ENCODE results near the gene MAPRE3. TPM values are rescaled to one million over a fixed set of nuclear protein-coding genes. Genes with fewer than 3 reads are reported as not detected.
A peak's percentile ranks its signal among the peaks of the same experiment; 100 is the strongest.

Gene MAPRE3
- total RNA-seq, 1 experiment from 2014 or later: 0.42 TPM

DNA sequence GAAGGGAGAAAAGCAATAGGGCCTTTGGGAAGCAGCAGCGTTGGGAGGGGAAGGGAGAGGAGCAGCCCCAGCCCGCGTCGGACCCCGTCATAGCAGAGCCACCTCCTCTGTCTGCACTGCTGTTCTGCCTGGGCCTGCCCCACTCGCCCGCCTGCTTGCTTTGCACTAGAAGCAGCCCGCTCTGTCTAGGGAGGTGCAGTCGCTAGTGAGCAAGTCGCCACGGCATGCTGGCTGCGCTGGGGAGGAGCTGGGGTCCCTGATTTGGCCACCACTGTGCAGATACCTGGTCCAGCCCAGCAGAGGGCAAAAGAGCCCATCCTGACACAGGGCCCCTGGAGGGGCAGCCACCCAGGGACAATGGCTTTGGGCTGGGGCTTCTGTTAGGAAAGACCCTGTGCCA is 54.4 kb downstream of the MAPRE3 start:
- Histone ChIP-seq H3K4me3 (ENCODE audit: insufficient read depth, low read depth, low read length) (no peak overlapping the region), H3K27me3 (ENCODE audit: control insufficient read depth, insufficient read depth, low read length) (no peaks in the 10 kb centered on the region), H3K36me3 (replicated peaks; ENCODE audit: control insufficient read depth, insufficient read depth, low read length) (no peaks in the 10 kb centered on the region)
- peak; percentile 81 for DNase-seq

DNA sequence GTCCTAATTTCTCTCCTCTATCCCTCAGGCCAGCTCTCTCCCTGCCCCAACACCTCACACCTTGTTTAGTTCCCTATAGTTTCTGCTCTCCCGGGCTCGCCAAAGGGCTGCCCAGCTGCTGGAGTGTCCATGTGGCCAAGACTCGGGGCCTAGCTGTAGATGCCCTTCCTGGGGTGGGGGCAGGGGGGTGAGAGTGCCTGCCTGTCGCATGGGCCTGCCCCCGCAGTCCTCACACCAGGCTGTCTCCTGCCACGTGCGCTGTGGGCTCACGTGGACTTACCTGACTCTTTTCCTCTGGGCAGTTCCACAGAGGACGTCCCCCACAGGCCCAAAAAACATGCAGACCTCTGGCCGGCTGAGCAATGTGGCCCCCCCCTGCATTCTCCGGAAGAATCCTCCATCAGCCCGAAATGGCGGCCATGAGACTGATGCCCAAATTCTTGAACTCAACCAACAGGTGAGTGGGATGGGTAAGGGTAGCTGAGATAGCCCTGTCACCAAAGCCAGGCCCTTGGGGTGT is 54.9 kb downstream of the MAPRE3 start:
- no peaks in the 10 kb centered on the region; the same call in 1 of the 2 replicates for H3K36me3 ChIP-seq (replicated peaks; ENCODE audit: control insufficient read depth, insufficient read depth, low read length)
- no peak for DNase-seq
- H3K27me3 ChIP-seq (ENCODE audit: control insufficient read depth, insufficient read depth, low read length): no peaks in the 10 kb centered on the region
- H3K4me3 ChIP-seq (ENCODE audit: insufficient read depth, low read depth, low read length): no peak overlapping the region

DNA sequence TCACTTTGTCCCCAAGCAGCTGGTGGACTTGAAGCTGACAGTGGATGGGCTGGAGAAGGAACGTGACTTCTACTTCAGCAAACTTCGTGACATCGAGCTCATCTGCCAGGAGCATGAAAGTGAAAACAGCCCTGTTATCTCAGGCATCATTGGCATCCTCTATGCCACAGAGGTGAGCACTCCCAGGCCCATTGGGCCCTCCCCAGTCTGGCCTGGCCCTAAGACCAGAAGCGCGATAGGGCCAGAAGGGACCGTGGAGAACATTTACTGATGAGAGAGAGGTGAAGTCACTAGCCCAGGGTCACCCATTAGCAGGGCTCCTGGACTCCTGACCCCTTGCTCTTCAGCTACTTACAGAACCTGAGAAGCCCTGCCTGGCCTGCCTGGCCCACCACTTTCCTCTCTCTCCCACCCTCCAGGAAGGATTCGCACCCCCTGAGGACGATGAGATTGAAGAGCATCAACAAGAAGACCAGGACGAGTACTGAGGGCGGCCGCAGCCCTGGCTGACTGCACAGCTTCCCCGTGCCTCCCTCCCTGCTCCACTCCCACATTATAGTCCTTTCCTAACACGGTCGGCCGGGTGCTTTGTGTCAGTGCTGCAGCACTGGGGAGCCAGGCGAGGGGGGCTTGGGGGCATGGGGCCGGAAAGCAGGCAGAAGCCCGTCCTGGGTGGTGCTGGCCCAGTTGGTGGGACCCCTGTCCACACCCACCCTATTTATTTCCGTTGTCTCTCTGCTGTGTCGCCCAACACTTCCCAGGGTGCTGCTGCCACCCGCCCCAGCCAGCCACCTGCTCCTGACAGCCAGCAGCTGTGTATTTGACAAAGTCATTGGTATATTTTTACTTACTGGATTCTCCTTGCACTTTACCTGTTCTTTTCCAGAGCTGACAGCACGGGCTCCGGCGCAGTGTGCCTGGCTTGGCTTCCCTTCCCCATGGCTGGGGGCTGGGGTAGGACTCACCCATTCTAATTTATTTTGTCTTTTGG is 55.7 kb downstream of the MAPRE3 start:
- DNase-seq: no peak
- H3K36me3 ChIP-seq (replicated peaks; ENCODE audit: control insufficient read depth, insufficient read depth, low read length): no peaks in the 10 kb centered on the region; the same call in 1 of the 2 replicates
- no peak overlapping the region for H3K4me3 ChIP-seq (ENCODE audit: insufficient read depth, low read depth, low read length)
- no peaks in the 10 kb centered on the region for H3K27me3 ChIP-seq (ENCODE audit: control insufficient read depth, insufficient read depth, low read length)

DNA sequence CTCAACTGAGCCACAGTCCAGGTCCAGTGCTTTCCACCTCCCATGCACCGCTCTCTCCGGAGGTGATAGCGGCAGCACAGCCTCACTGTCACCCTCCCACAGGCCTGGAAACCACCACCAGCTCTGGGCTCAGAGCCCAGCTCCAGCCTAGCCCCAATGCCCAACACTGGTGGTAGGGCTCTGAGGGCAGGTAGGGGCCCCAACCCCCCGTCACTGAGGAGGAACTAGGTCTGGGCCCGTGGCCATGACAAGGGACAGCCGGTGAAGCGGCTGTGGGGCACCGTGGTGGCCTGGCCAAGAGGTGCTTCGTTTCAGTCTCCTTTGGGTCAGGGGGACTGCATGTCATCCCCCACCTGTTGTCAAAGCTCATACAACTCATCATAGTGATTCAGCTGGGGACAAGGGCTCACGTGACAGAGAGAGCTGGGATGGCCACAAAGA is 56.8 kb downstream of the MAPRE3 start:
- no peaks in the 10 kb centered on the region for H3K27me3 ChIP-seq (ENCODE audit: control insufficient read depth, insufficient read depth, low read length)
- no peak for DNase-seq
- H3K36me3 ChIP-seq (replicated peaks; ENCODE audit: control insufficient read depth, insufficient read depth, low read length): no peaks in the 10 kb centered on the region; the same call in 1 of the 2 replicates
- H3K4me3 ChIP-seq (ENCODE audit: insufficient read depth, low read depth, low read length): no peak overlapping the region

DNA sequence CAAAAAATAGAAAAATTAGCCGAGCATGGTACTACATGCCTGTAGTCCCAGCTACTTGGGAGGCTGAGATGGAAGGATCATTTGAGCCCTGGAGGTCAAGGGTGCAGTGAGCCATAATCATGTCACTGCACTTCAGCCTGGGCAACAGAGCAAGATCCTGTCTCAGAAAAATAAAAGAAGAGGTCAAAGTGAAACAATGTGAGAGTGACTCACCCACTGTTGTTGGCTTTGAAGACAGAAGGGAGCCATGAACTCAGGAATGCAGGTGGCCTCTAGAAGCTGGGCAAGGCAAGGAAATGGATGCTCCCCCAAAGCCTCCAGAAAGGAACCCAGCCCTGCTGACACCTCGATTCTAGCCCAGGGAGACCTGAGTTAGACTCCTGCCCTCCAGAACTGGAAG is 58.6 kb downstream of the MAPRE3 start:
- H3K36me3 ChIP-seq (replicated peaks; ENCODE audit: control insufficient read depth, insufficient read depth, low read length): no peaks in the 10 kb centered on the region; the same call in 1 of the 2 replicates
- H3K4me3 ChIP-seq (ENCODE audit: insufficient read depth, low read depth, low read length): no peak overlapping the region
- no peaks in the 10 kb centered on the region for H3K27me3 ChIP-seq (ENCODE audit: control insufficient read depth, insufficient read depth, low read length)
- no peak for DNase-seq

DNA sequence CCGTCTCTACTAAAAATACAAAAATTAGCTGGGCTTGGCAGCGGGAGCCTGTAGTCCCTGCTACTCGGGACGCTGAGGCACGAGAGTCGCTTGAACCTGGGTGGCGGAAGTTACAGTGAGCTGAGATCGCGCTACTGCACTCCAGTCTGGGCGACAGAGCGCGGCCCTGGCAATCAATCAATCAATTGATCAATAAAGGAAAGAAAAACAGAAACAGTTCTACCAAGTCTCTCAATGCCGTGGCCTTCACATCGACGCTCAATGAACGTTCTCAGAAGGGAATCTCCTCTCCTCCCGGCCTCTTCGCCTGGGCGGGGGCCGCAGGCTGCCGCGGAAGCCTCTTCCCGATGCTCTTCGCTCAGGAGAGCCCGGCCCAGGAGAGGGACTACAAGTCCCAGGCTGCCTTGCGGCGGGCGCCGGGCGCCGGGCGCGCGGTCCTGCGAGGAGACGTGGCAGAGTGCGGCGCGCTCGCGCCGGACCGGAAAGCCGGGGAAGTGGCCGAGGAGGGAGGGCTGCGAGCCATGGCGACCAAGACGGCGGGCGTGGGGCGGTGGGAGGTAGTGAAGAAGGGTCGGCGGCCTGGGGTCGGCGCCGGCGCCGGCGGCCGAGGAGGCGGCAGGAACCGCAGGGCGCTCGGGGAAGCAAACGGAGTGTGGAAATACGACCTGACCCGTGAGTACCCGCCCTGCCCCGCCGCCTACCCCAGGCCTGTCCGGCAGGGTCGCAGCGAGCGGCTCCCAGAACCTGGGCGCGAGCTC is 62.2 kb downstream of the MAPRE3 start, which contains the start of gene TMEM214:
TSS of gene TMEM214 (plus strand) at position 471 of the 758 bp plus-strand sequence. CDS start at position 522, 51 bp downstream.
- Histone ChIP-seq H3K27me3 (ENCODE audit: control insufficient read depth, insufficient read depth, low read length) (no peaks in the 10 kb centered on the region), H3K4me3 (ENCODE audit: insufficient read depth, low read depth, low read length) (peak within 1 kb of the TSS; percentile 96), H3K36me3 (replicated peaks; ENCODE audit: control insufficient read depth, insufficient read depth, low read length) (peaks cover 27% of the 10 kb centered on the region)
- DNase-seq: peak; percentile 97

DNA sequence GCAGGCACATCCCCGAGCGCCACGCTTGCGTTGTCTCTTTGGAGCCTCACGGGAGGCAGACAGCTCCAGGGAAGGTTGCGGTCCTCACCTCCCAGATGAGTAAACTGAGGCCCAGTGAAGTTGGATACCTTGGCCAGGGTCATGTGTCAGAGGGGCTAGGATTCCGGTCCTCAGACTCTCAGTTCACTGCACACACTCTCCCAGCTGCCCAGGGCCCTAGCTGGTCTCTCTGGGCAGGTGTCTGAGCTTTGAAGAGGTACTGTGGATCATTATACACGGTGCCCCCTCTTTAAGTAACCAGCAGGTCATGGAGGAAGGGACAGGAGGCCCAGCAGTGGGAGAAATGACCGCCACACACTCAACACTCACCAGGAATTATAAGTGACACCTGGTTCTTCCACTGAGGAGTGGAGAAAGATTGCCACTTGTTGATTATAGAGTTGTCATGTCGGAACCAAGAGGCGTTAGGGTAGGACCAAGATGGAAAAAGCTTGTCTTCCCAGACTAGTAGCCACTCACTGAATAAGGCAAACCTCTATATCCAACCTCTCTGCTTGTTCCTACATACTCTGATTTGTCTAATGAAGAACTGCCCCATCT is 62.9 kb downstream of the MAPRE3 start:
- DNase-seq: no peak
- H3K36me3 ChIP-seq (replicated peaks; ENCODE audit: control insufficient read depth, insufficient read depth, low read length): peaks cover 33% of the 10 kb centered on the region
- H3K27me3 ChIP-seq (ENCODE audit: control insufficient read depth, insufficient read depth, low read length): no peaks in the 10 kb centered on the region
- H3K4me3 ChIP-seq (ENCODE audit: insufficient read depth, low read depth, low read length): peak overlapping the region; percentile 96

DNA sequence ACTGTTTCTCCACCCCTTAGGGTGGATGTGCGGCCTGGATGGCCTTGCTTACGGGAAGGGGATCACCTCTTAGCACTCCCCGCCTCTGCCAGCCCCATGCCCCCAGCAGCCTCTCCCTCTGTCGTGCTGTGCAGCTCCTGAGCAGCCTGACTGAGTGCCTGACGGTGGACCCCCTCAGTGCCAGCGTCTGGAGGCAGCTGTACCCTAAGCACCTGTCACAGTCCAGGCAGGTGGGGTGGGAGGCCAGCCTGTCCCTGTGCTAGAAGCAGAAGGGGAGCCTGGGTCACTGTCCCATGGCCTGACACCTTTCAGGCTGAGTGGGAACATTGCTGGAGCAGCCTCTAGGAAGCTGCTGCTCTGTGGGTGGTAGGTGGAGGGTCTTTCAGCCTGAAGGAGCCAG is 67.6 kb downstream of the MAPRE3 start:
- no peak for DNase-seq
- Histone ChIP-seq H3K4me3 (ENCODE audit: insufficient read depth, low read depth, low read length) (no peak overlapping the region), H3K27me3 (ENCODE audit: control insufficient read depth, insufficient read depth, low read length) (no peaks in the 10 kb centered on the region), H3K36me3 (replicated peaks; ENCODE audit: control insufficient read depth, insufficient read depth, low read length) (peaks cover 62% of the 10 kb centered on the region)

DNA sequence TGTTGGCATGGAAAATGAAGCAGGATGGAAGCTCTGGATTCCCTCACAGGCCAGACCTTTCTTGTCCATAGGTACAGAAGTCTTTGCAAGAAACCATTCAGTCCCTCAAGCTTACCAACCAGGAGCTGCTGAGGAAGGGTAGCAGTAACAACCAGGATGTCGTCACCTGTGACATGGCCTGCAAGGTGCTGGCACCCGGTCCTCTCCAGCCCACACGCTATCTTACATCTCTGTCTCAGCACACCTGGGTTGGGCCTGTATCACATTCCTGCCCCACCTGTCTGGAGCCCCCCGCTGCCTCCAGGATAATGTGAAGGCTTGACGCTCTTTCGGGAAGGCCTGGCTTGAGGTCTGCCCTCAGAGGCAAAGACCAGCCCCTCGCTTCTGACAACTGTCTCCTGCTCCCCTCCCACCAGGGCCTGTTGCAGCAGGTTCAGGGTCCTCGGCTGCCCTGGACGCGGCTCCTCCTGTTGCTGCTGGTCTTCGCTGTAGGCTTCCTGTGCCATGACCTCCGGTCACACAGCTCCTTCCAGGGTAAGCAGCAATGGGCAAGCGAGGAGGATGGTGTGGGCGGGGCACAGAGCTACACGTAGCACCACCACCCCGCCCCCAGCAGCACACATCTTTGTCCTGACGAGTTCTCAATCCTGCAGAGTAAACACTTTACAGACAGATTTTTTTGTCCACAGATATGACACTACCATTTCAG is 68.3 kb downstream of the MAPRE3 start:
- Histone ChIP-seq H3K36me3 (replicated peaks; ENCODE audit: control insufficient read depth, insufficient read depth, low read length) (peaks cover 62% of the 10 kb centered on the region), H3K4me3 (ENCODE audit: insufficient read depth, low read depth, low read length) (no peak overlapping the region), H3K27me3 (ENCODE audit: control insufficient read depth, insufficient read depth, low read length) (no peaks in the 10 kb centered on the region)
- no peak for DNase-seq

DNA sequence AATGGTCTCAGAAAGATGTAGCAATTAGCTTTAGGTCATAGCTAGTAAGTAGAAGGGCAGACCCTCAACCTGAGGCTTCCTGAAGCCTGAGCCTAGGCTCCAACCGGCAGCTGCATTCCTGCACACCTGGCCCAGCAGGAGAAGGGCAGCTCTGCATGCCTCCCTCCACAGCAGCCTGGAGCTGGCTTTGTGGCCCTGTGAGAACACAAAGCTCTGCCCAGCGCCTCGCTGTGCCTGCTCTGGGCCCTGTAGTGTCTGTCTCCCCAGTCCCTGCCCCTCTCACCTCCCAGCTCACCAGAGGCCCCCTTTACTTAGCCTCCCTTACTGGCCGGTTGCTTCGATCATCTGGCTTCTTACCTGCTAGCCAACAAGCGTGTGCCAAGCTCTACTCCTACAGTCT is 69.0 kb downstream of the MAPRE3 start:
- peaks cover 62% of the 10 kb centered on the region for H3K36me3 ChIP-seq (replicated peaks; ENCODE audit: control insufficient read depth, insufficient read depth, low read length)
- no peak for DNase-seq
- no peaks in the 10 kb centered on the region for H3K27me3 ChIP-seq (ENCODE audit: control insufficient read depth, insufficient read depth, low read length)
- no peak overlapping the region for H3K4me3 ChIP-seq (ENCODE audit: insufficient read depth, low read depth, low read length)

DNA sequence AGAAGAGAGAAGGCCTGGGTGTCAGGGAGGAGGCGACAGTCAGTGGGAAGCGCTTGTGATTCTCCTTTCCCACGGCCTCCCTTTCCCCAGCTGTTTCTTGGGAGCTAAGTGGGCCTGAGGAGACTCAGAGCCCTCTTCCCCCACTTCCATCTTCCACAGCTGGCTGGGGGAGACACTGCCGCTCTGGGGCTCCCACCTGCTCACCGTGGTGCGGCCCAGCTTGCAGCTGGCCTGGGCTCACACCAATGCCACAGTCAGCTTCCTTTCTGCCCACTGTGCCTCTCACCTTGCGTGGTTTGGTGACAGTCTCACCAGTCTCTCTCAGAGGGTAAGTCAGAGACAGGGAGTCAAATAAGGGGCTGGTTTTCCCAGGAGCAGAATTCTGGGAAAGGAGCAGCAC is 69.4 kb downstream of the MAPRE3 start:
- H3K27me3 ChIP-seq (ENCODE audit: control insufficient read depth, insufficient read depth, low read length): no peaks in the 10 kb centered on the region
- no peak for DNase-seq

DNA sequence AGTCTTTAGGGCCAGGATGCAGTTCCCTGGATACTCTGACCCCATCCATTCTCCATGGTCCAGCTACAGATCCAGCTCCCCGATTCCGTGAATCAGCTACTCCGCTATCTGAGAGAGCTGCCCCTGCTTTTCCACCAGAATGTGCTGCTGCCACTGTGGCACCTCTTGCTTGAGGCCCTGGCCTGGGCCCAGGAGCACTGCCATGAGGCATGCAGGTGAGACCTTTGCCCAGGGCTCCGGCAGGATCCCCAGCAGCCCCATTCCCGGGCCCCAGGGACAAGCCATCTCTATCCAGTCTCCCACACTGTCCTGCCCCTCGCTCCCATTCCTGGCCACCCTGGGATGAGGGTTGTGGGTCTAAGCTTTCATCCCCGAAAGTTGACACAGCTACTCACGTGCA is 69.8 kb downstream of the MAPRE3 start:
- no peak for DNase-seq
- Histone ChIP-seq H3K27me3 (ENCODE audit: control insufficient read depth, insufficient read depth, low read length) (no peaks in the 10 kb centered on the region), H3K36me3 (replicated peaks; ENCODE audit: control insufficient read depth, insufficient read depth, low read length) (peaks cover 57% of the 10 kb centered on the region), H3K4me3 (ENCODE audit: insufficient read depth, low read depth, low read length) (no peak overlapping the region)

More for the DNA sequence above, 69.4 kb downstream of the MAPRE3 start:
- peaks cover 61% of the 10 kb centered on the region for H3K36me3 ChIP-seq (replicated peaks; ENCODE audit: control insufficient read depth, insufficient read depth, low read length)
- H3K4me3 ChIP-seq (ENCODE audit: insufficient read depth, low read depth, low read length): no peak overlapping the region

DNA sequence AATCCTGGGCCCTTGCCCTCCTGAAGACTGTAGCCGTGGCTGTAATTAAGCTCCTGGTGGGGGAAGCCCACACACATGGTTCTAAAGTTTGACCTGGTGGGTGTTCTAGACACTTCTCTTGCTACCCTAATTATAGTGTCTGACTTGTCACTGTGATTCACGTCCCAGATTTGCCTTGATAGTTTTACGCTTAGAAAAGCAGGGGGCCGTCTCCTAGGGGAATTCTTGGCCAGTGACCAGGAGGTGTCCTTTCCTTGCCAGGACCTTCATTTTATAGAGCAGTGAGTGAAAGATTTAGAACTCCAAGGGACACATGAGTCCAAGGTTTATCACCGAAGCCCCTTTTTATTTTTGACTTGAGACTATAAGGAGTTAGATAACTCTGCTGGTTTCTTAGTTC is 71.3 kb downstream of the MAPRE3 start:
- no peak for DNase-seq
- Histone ChIP-seq H3K27me3 (ENCODE audit: control insufficient read depth, insufficient read depth, low read length) (no peaks in the 10 kb centered on the region), H3K36me3 (replicated peaks; ENCODE audit: control insufficient read depth, insufficient read depth, low read length) (peaks cover 45% of the 10 kb centered on the region), H3K4me3 (ENCODE audit: insufficient read depth, low read depth, low read length) (no peak overlapping the region)
